HL-60 (cell line): ENCODE measurements around the gene HSD11B1.

Experiments used
- DNase-seq, 2 experiments: peaks; one replicate each; pipeline ENCODE4 v3.0.0-alpha.2; 2010 to 2020; ENCODE audit warnings: low read depth in 1 of 2, low spot score in 1 of 2
- H3K27ac ChIP-seq: fragments of 250-450 bp; sonication (Bioruptor Pico); replicated peaks from 2 replicates; pipeline ENCODE4 v1.5.1; 2020; ENCODE audit warnings: mild to moderate bottlenecking, moderate library complexity
- H3K27me3 ChIP-seq: fragments of 250-450 bp; sonication (Bioruptor Pico); 2 replicates; pipeline ENCODE4 v1.5.1; 2021; ENCODE audit warnings: mild to moderate bottlenecking, moderate library complexity; ENCODE audit not compliant: insufficient read depth, poor library complexity, severe bottlenecking
- H3K4me3 ChIP-seq: replicated peaks from 2 replicates; pipeline ENCODE4 v1.5.1; 2011; ENCODE audit warnings: mild to moderate bottlenecking, control low read depth, low read length; ENCODE audit not compliant: insufficient read depth
- CTCF ChIP-seq: IDR thresholded peaks from one replicate; pipeline ENCODE4 v1.5.1; 2011; ENCODE audit warnings: low read length, control low read depth, inconsistent platforms; ENCODE audit not compliant: insufficient read depth
- GABPA ChIP-seq: IDR thresholded peaks from 2 replicates; pipeline ENCODE4 v1.6.1; 2012; ENCODE audit warnings: low read depth
- POLR2AphosphoS5 ChIP-seq: IDR thresholded peaks from 2 replicates; pipeline ENCODE4 v1.6.1; 2012; ENCODE audit warnings: low read depth
- REST ChIP-seq: IDR thresholded peaks from 2 replicates; pipeline ENCODE4 v1.6.1; 2012; ENCODE audit warnings: low read depth; ENCODE audit not compliant: insufficient replicate concordance
- SPI1 ChIP-seq: IDR thresholded peaks from 2 replicates; pipeline ENCODE4 v1.6.1; 2012; ENCODE audit warnings: low read depth, mild to moderate bottlenecking, borderline replicate concordance

HSD11B1 gene

GRCh38 chr1:209702832-209703231, 1.8 kb upstream of the HSD11B1 start:
- TF ChIP-seq SPI1 = no peak
- TF ChIP-seq CTCF = no peak
- TF ChIP-seq POLR2AphosphoS5 = no peak
- TF ChIP-seq REST = no peak
- no peak for TF ChIP-seq GABPA

DNA sequence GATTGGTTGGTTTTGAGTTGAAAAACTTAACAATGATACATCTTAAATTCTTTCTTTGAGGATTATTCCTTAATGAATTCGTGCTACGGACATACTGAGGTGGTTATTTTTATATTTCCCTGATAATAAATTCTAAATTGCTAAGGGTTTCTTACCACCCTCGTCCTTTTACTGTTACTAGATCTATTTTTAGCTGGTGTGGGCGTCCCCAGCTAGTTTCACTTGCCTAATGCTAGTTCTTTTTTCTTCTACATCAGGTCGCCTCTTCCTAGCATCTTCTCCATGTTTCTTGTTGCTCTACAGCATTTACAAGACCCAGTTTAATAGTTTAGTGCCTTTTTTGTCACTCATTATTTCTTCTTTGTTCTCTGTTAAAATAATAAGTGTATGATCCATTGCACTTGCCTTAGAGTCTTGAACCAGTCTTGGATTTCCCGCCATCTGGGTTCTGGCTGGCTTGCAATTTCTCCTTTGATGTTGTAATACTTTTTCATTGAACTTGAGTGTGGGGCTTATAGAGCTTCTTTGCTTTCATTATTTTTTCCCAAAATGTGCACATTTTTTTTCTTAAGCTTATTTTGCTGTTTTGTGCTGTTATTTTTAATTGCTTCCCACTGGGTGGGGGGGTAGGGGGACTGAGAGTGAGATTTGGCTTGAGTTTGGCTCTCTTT, 677 bp upstream of the HSD11B1 start:
- DNase-seq = no peak
- TF ChIP-seq GABPA (no peak), SPI1 (no peak), REST (no peak), POLR2AphosphoS5 (no peak)
- Histone ChIP-seq H3K4me3 (no peak overlapping the region), H3K27ac (no peak overlapping the region), H3K27me3 (peaks cover 3% of the 10 kb centered on the region)

More at GRCh38 chr1:209702832-209703231, 1.8 kb upstream of the HSD11B1 start:
- no peak for DNase-seq
- H3K27me3 ChIP-seq = peaks cover 3% of the 10 kb centered on the region
- H3K4me3 ChIP-seq = no peak overlapping the region
- no peak overlapping the region for H3K27ac ChIP-seq

DNA sequence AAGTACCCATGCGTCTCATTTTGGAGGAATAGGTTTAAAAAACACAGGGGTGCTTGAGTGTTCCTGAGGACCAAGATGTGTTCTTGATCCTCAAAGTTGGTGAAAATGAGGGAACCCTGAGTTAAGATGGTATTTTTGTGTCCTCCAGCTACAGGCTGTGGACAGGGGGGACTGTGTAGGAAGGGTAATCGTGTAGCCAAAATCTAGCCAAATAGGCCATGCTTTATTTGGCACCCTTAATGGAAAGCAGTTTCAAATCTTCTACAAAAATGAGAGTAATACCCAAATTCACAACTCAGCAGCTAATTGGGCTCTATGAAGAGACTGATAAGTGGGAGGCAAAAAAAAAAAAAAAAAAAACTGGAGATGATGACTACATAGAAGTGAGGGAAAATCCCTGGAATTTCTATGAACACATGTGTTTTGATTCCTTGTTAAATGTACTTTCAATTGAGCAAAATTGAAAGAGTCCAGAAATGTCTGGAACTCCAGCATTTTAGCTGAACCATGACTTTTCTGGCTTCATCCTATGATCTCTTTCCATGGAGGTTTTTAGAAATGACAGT, 470 bp downstream of the HSD11B1 start:
- TF ChIP-seq POLR2AphosphoS5 (no peak), REST (no peak), SPI1 (no peak)
- peaks cover 3% of the 10 kb centered on the region for H3K27me3 ChIP-seq
- no peak overlapping the region for H3K4me3 ChIP-seq
- DNase-seq = no peak
- no peak overlapping the region for H3K27ac ChIP-seq

DNA sequence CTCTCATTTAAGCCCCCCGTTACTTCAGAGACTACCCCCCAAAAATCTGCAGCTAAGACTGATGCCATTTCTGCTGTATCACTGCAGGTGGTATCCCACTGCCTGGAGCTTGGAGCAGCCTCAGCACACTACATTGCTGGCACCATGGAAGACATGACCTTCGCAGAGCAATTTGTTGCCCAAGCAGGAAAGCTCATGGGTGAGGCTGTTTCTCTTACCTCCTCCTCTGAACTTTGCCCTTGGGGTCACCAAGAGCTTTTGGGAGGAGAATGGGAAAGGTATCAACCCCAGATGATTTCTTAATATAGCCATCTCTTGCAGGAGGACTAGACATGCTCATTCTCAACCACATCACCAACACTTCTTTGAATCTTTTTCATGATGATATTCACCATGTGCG, 2.0 kb downstream of the HSD11B1 start:
- Histone ChIP-seq H3K27me3 (peaks cover 3% of the 10 kb centered on the region), H3K4me3 (no peak overlapping the region), H3K27ac (no peak overlapping the region)
- TF ChIP-seq GABPA = no peak
- no peak for DNase-seq
